Measurements from ENCODE around the gene RTL10.

GRCh38 chr22:19867617-19868016 lies 12.9 kb upstream of the RTL10 start:
- no peak for TF ChIP-seq CTCF (IDR thresholded peaks at IDR 0.05)
- TF ChIP-seq POLR2A (IDR thresholded peaks at IDR 0.05), result no peak

Measured in ovary (tissue), 3 donors.